Measurements from ENCODE around the gene GSX1. TPM values are rescaled to one million over a fixed set of nuclear protein-coding genes. Genes with fewer than 3 reads are reported as not detected.

The GSX1 gene
- total RNA-seq, 6 experiments from 2014 or later: not detected

DNA sequence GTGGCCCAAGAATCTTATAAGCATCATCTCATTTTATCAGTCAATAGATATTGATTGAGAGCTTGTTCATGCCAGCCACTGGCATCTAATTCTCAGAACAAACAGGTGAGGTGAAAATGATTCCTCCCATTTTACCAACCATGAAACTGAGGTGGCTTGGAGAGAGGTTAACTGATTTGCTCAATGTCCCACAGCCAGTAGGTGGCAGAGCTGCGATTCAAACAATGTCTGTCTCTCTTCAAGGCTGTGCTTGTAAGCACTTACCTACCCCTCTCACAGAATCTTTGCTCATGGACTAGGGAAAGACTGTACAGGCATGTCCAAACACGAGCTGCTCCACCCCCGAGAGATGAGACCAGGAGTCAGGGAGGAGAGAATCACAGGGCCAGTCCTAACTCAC lies 21.5 kb upstream of the GSX1 start:
- peaks cover 38% of the 10 kb centered on the region for H3K27me3 Mint-ChIP-seq (ENCODE audit: insufficient read depth)
- no peak overlapping the region for H3K4me3 Mint-ChIP-seq
- peak; percentile 32 for DNase-seq
- no peak overlapping the region for H3K27ac Mint-ChIP-seq
- no peaks in the 10 kb centered on the region for H3K4me1 Mint-ChIP-seq (ENCODE audit: low read depth)
- no peaks in the 10 kb centered on the region for H3K36me3 Mint-ChIP-seq (ENCODE audit: low read depth)
- no peaks in the 10 kb centered on the region for H3K9me3 Mint-ChIP-seq
- TF ChIP-seq, protein P1, sequence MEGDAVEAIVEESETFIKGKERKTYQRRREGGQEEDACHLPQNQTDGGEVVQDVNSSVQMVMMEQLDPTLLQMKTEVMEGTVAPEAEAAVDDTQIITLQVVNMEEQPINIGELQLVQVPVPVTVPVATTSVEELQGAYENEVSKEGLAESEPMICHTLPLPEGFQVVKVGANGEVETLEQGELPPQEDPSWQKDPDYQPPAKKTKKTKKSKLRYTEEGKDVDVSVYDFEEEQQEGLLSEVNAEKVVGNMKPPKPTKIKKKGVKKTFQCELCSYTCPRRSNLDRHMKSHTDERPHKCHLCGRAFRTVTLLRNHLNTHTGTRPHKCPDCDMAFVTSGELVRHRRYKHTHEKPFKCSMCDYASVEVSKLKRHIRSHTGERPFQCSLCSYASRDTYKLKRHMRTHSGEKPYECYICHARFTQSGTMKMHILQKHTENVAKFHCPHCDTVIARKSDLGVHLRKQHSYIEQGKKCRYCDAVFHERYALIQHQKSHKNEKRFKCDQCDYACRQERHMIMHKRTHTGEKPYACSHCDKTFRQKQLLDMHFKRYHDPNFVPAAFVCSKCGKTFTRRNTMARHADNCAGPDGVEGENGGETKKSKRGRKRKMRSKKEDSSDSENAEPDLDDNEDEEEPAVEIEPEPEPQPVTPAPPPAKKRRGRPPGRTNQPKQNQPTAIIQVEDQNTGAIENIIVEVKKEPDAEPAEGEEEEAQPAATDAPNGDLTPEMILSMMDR (IDR thresholded peaks at IDR 0.05): peak; percentile 72

- Mint-ChIP-seq H3K27ac (no peak overlapping the region), H3K36me3 (ENCODE audit: low read depth) (no peaks in the 10 kb centered on the region), H3K27me3 (ENCODE audit: insufficient read depth) (peaks cover 36% of the 10 kb centered on the region), H3K9me3 (no peaks in the 10 kb centered on the region), H3K4me3 (no peak overlapping the region), H3K4me1 (ENCODE audit: low read depth) (no peaks in the 10 kb centered on the region)
- no peak for DNase-seq
- TF ChIP-seq, protein P1 (IDR thresholded peaks at IDR 0.05): no peak
Measured at GRCh38 chr13:27772651-27773425, 19.4 kb upstream of the GSX1 start.

DNA sequence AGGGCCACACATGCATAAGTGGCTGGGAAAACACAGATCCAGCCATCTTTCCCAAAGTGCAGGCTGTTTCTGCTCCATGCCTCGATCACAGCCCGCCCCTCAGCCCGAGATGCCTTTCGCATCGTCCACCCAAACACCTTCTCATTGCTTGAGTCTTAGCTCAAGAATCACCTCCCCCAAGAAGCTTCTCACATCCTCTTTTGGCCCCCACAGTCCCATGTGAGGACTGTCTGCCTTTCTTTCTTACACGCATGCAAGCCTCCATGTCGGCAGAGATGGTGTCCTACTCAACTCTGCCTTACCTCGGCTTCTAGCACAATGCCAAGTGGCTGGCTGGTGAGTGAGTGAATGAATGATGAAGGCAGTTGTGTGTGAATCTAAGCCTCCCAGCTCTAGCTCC lies 18.1 kb upstream of the GSX1 start:
- no peaks in the 10 kb centered on the region for H3K9me3 Mint-ChIP-seq
- DNase-seq: no peak
- H3K36me3 Mint-ChIP-seq (ENCODE audit: low read depth): no peaks in the 10 kb centered on the region
- H3K4me1 Mint-ChIP-seq (ENCODE audit: low read depth): no peaks in the 10 kb centered on the region
- no peak overlapping the region for H3K27ac Mint-ChIP-seq
- TF ChIP-seq, protein P1 (IDR thresholded peaks at IDR 0.05): no peak
- H3K4me3 Mint-ChIP-seq: no peak overlapping the region
- peaks cover 37% of the 10 kb centered on the region for H3K27me3 Mint-ChIP-seq (ENCODE audit: insufficient read depth)

- no peak overlapping the region for H3K27ac Mint-ChIP-seq
- H3K27me3 Mint-ChIP-seq (ENCODE audit: insufficient read depth): peaks cover 37% of the 10 kb centered on the region
Measured at GRCh38 chr13:27774651-27775050, 17.6 kb upstream of the GSX1 start.

DNA sequence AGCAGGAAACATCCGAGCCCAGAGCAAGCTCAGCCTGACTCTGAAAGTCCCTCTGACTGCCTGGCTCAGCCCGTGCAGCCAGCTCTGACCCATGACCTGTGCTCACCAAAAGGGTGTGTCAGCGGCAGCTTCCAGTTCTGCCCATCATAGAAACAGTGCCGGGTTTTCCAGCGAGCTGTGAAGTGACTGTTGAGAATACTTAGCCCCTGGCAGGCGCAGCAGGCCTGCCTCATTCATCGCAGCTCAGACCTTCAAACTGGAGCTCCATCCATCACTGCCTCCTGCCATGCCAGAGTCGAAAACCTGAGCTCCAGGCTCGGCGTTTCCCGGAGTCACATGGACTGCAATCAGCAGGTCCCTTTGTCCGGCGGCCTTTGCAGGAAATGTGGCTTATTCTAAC lies 16.3 kb upstream of the GSX1 start:
- no peak overlapping the region for H3K4me3 Mint-ChIP-seq
- H3K27me3 Mint-ChIP-seq (ENCODE audit: insufficient read depth): peaks cover 30% of the 10 kb centered on the region
- DNase-seq: peak; percentile 8
- no peaks in the 10 kb centered on the region for H3K9me3 Mint-ChIP-seq
- no peaks in the 10 kb centered on the region for H3K36me3 Mint-ChIP-seq (ENCODE audit: low read depth)
- H3K4me1 Mint-ChIP-seq (ENCODE audit: low read depth): no peaks in the 10 kb centered on the region
- TF ChIP-seq, protein P1 (IDR thresholded peaks at IDR 0.05): no peak
- no peak overlapping the region for H3K27ac Mint-ChIP-seq

More at GRCh38 chr13:27774651-27775050, 17.6 kb upstream of the GSX1 start:
- Mint-ChIP-seq H3K4me1 (ENCODE audit: low read depth) (no peaks in the 10 kb centered on the region), H3K9me3 (no peaks in the 10 kb centered on the region), H3K36me3 (ENCODE audit: low read depth) (no peaks in the 10 kb centered on the region), H3K4me3 (no peak overlapping the region)
- TF ChIP-seq, protein P1 (IDR thresholded peaks at IDR 0.05): no peak
- DNase-seq: no peak

Measured in HFFc6 (cell line).